Skeletal muscle satellite cell (primary cell): ENCODE measurements around the gene OTC.

Experiments
- H3K27me3 ChIP-seq: 2 replicates; pipeline ENCODE4 v1.7.0; 2013; ENCODE audit warnings: low read length; ENCODE audit not compliant: control insufficient read depth, insufficient read depth
- H3K36me3 ChIP-seq: 2 replicates; pipeline ENCODE4 v1.7.0; 2013; ENCODE audit warnings: mild to moderate bottlenecking, control low read depth, low read length; ENCODE audit not compliant: insufficient read depth
- H3K4me1 ChIP-seq: 2 replicates; pipeline ENCODE4 v1.7.0; 2013; ENCODE audit warnings: low read length; ENCODE audit not compliant: control insufficient read depth, insufficient read depth
- H3K4me2 ChIP-seq: 2 replicates; pipeline ENCODE4 v1.7.0; 2013; ENCODE audit warnings: mild to moderate bottlenecking, low read length
- H3K4me3 ChIP-seq: 2 replicates; pipeline ENCODE4 v1.7.0; 2013; ENCODE audit warnings: low read length
- H3K9ac ChIP-seq: 2 replicates; pipeline ENCODE4 v1.7.0; 2013; ENCODE audit warnings: mild to moderate bottlenecking, low read depth, low read length, moderate library complexity
- H3K9me3 ChIP-seq: replicated peaks from 2 replicates; pipeline ENCODE4 v1.7.0; 2013; ENCODE audit warnings: mild to moderate bottlenecking, control low read depth, low read length

Gene OTC

DNA sequence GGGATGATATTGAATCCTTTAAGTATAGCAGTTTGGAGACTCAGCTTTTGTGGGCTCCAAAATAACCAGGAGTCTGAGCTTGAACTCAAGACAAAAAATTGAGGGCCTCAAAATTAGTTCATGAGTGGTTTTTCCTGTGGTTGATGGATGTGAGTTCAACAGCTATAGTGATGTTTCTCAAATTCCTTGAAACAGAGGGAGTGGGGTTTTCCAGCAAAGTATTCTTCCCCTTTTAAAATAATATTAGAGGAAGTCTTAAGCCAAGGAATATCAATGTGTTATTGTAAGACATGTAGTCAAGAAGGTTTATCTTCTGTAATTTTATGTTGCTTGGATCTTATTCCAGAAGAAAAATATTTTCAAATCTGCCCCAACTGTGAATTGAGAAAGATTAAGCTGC is 10.6 kb downstream of the OTC start:
- Histone ChIP-seq H3K9ac (no peak overlapping the region), H3K36me3 (no peaks in the 10 kb centered on the region), H3K4me1 (no peaks in the 10 kb centered on the region), H3K27me3 (no peaks in the 10 kb centered on the region), H3K4me2 (no peak overlapping the region), H3K9me3 (no peaks in the 10 kb centered on the region), H3K4me3 (no peak overlapping the region)

- H3K9me3 ChIP-seq: no peaks in the 10 kb centered on the region
- H3K27me3 ChIP-seq: peaks cover 3% of the 10 kb centered on the region
- no peak overlapping the region for H3K4me3 ChIP-seq
- H3K4me2 ChIP-seq: no peak overlapping the region
- H3K9ac ChIP-seq: no peak overlapping the region
- no peaks in the 10 kb centered on the region for H3K4me1 ChIP-seq
- H3K36me3 ChIP-seq: no peaks in the 10 kb centered on the region
Measured at GRCh38 chrX:38365954-38366353, 13.6 kb downstream of the OTC start.

DNA sequence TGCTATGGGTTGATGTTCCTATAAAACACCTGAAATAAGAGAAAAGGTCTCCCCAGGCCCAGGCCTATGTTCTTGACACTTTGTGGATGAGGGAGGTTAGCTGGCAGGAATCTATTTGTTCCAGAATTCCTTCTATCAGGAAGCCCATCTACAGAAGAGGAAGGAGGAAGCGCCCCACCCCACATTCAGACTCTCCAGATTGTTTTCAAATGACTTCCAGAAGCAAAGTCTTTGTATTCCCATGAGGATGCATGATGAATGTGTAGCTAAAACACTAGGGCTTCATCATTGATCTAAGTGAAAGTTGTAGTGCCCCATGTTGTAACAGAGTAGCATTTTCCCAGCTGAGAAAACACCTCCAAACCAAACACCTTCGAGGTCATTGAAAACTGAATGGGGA is 16.4 kb downstream of the OTC start:
- Histone ChIP-seq H3K4me1 (no peaks in the 10 kb centered on the region), H3K4me2 (no peak overlapping the region), H3K27me3 (peaks cover 3% of the 10 kb centered on the region), H3K9me3 (no peaks in the 10 kb centered on the region), H3K4me3 (no peak overlapping the region), H3K9ac (no peak overlapping the region), H3K36me3 (no peaks in the 10 kb centered on the region)

DNA sequence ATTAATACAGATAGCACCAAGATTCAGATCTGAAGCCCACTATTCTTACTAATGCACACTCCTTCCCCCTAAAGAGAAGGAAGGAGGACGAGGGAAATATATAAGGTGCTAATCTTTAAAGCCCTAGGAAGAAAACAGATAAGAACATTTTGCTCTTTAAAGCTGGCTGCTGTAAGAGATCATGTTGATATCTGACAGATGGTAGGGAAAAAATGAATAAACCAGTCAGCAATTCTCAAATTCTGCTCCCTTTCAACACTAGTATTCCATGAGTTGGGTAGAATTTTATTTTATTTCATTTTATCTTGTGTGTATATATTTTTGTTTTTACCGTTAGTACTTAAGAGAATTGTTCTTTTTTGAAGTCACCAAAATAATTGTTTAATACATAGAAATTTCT is 19.2 kb downstream of the OTC start:
- H3K9me3 ChIP-seq: no peaks in the 10 kb centered on the region
- H3K9ac ChIP-seq: no peak overlapping the region
- H3K4me1 ChIP-seq: no peaks in the 10 kb centered on the region
- H3K4me2 ChIP-seq: no peak overlapping the region
- peaks cover 9% of the 10 kb centered on the region for H3K27me3 ChIP-seq
- no peaks in the 10 kb centered on the region for H3K36me3 ChIP-seq
- H3K4me3 ChIP-seq: no peak overlapping the region

- H3K4me3 ChIP-seq: no peak overlapping the region
- peaks cover 2% of the 10 kb centered on the region for H3K9me3 ChIP-seq
- no peaks in the 10 kb centered on the region for H3K36me3 ChIP-seq
- H3K4me2 ChIP-seq: no peak overlapping the region
- H3K27me3 ChIP-seq: peaks cover 9% of the 10 kb centered on the region
- no peaks in the 10 kb centered on the region for H3K4me1 ChIP-seq
- H3K9ac ChIP-seq: no peak overlapping the region
Measured at GRCh38 chrX:38374431-38374830, 22.0 kb downstream of the OTC start.

DNA sequence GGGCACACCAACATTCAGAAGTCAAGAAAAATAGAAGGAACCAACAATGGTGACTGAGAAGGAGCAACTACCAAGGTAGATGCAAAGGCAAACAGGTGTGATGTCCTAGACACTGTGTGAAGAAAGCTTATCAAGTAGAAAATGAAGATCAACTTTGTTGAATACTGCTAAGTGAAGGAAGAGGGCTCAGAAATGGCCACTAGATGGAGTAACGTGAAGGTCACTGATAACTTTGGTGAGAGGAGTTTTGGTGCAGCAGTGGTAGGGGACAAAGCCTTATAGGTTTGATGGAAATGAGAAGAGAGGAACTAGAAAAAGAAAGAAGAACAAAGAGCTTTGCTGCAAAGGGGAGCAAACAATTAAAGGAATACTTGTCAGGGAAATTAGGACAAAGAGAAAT is 23.5 kb downstream of the OTC start:
- Histone ChIP-seq H3K27me3 (peaks cover 6% of the 10 kb centered on the region), H3K4me1 (no peaks in the 10 kb centered on the region), H3K9me3 (peaks cover 2% of the 10 kb centered on the region)

DNA sequence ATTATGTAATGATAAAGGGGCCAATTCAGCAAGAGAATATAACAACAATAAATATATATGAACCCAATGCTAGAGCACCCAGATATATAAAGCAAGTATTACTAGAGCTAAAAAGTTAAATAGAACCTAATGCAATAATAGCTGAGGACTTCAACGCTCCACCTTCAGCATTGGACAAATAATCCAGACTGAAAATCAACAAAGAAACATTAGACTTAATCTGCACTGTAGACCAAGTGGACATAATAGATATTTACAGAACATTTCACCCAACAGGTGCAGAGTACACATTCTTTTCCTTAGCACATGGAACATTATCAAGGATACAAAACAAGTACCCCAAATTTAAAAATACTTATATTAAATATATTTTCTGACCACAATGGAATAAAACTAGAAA is 24.3 kb downstream of the OTC start:
- Histone ChIP-seq H3K4me1 (no peaks in the 10 kb centered on the region), H3K27me3 (peaks cover 6% of the 10 kb centered on the region), H3K9ac (no peak overlapping the region), H3K4me2 (no peak overlapping the region), H3K36me3 (no peaks in the 10 kb centered on the region), H3K9me3 (peaks cover 2% of the 10 kb centered on the region), H3K4me3 (no peak overlapping the region)

More for the DNA sequence above, 23.5 kb downstream of the OTC start:
- no peaks in the 10 kb centered on the region for H3K36me3 ChIP-seq
- no peak overlapping the region for H3K4me2 ChIP-seq
- H3K9ac ChIP-seq: no peak overlapping the region
- no peak overlapping the region for H3K4me3 ChIP-seq

DNA sequence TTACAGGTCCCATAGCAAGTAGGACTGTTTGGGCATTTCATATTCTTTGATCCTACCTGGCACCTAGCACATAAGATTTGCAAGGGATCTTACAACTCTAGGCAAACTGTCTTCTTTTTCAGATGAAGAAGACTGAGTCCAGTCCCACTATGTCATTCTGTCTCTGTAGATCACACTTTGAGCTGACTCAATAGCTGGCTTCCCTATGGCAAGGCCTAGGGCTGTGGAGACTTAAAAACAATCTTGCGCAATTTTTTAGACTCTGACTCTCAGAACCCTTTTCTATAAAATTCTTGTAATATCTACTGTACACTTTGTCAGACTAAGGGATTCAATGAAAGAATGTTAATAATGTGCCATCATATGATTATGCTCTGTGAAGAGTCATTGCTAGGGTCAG is 26.7 kb downstream of the OTC start:
- Histone ChIP-seq H3K9ac (no peak overlapping the region), H3K27me3 (peaks cover 6% of the 10 kb centered on the region), H3K36me3 (no peaks in the 10 kb centered on the region), H3K4me1 (no peaks in the 10 kb centered on the region), H3K4me2 (no peak overlapping the region), H3K9me3 (peaks cover 2% of the 10 kb centered on the region), H3K4me3 (no peak overlapping the region)

- Histone ChIP-seq H3K9ac (no peak overlapping the region), H3K4me3 (no peak overlapping the region), H3K4me1 (no peaks in the 10 kb centered on the region), H3K4me2 (no peak overlapping the region), H3K27me3 (no peaks in the 10 kb centered on the region), H3K9me3 (peaks cover 2% of the 10 kb centered on the region), H3K36me3 (no peaks in the 10 kb centered on the region)
Measured at GRCh38 chrX:38382663-38383062, 30.3 kb downstream of the OTC start.

- Histone ChIP-seq H3K36me3 (no peaks in the 10 kb centered on the region), H3K9ac (no peak overlapping the region), H3K4me2 (no peak overlapping the region), H3K27me3 (no peaks in the 10 kb centered on the region), H3K9me3 (no peaks in the 10 kb centered on the region), H3K4me3 (no peak overlapping the region), H3K4me1 (no peaks in the 10 kb centered on the region)
Measured at GRCh38 chrX:38400389-38400910, 48.0 kb downstream of the OTC start.

DNA sequence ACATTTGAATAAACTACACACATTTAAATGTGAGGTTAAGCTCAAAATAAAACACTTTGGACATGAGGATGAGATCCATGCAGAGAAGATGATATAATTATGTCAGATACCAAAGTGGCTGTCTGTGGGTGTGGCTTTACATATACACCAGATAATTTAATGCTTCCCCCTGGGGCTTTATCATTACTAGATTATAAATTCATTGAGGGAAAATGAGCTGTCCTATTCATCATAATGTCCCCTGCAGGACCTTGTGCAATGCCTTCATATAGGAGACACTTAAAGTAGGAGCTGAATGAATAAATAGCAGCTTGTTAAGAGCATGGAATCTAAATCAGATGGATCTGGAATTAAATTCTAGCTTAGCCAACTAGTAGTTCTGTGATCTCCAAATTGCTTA is 49.7 kb downstream of the OTC start:
- Histone ChIP-seq H3K36me3 (no peaks in the 10 kb centered on the region), H3K4me3 (no peak overlapping the region), H3K9me3 (no peaks in the 10 kb centered on the region), H3K9ac (no peak overlapping the region), H3K27me3 (peaks cover 6% of the 10 kb centered on the region), H3K4me2 (no peak overlapping the region), H3K4me1 (no peaks in the 10 kb centered on the region)

- Histone ChIP-seq H3K9me3 (no peaks in the 10 kb centered on the region), H3K36me3 (no peaks in the 10 kb centered on the region), H3K27me3 (peaks cover 14% of the 10 kb centered on the region), H3K4me3 (no peak overlapping the region), H3K9ac (no peak overlapping the region), H3K4me1 (no peaks in the 10 kb centered on the region), H3K4me2 (no peak overlapping the region)
Measured at GRCh38 chrX:38403834-38404233, 51.4 kb downstream of the OTC start.
